A549 (cell line): ENCODE results near the gene LLGL2. TPM values are rescaled to one million over a fixed set of nuclear protein-coding genes. Genes with fewer than 3 reads are reported as not detected.
A peak's percentile ranks its signal among the peaks of the same experiment; 100 is the strongest.
"Not testable (repeated sequence)": the region's sequence is repeated elsewhere in the genome, so short reads cannot be mapped to it uniquely, and the experiment has no call there.

Experiments
- ATAC-seq, 2 experiments: fragments of 200-7000 bp in 1 of 2; fragments of >200 bp in 1 of 2; cut with Nextera tagmentation in 1 of 2; cut with Tn5 transposase in 1 of 2; 3 replicates each; pipeline versions ENCODE4 v1.8.0 to v1.9.1; 2018 to 2020; ENCODE audit warnings: mild to moderate bottlenecking in 1 of 2, moderate library complexity in 1 of 2
- CTCF ChIA-PET: fragments of 300-600 bp; sonication (Branson Sonifier 250); formaldehyde crosslinking; extraction: SDS; loops from one replicate; lab custom pipeline; 2021; ENCODE audit warnings: antibody characterized with exemption, inconsistent platforms; lab: Yijun Ruan, JAX
- POLR2A ChIA-PET: fragments of 350-600 bp; formaldehyde crosslinking; extraction: SDS; loops from one replicate; lab custom pipeline; 2021; ENCODE audit warnings: antibody characterized with exemption, inconsistent platforms; lab: Yijun Ruan, JAX
- DNase-seq, 2 experiments: peaks; one replicate each; pipeline versions ENCODE4 v3.0.0 to v3.0.0-alpha.2; 2011 to 2016; ENCODE audit warnings: low read depth in 1 of 2, low spot score in 1 of 2
- FAIRE-seq: peaks from 2 replicates; lab custom pipeline; 2011; peaks lifted over from hg19 to GRCh38; lab: Jason Lieb, UNC
- H3K27ac ChIP-seq, 2 experiments: fragments of >200 bp; sonication (Bioruptor Twin); formaldehyde crosslinking; 3 replicates each; pipeline ENCODE4 v1.5.1; 2016 to 2017
- H3K4me1 ChIP-seq: fragments of >200 bp; sonication (Bioruptor Twin); formaldehyde crosslinking; 3 replicates; pipeline ENCODE4 v1.6.1; 2016
- H3K4me2 ChIP-seq: fragments of >200 bp; sonication (Bioruptor Twin); formaldehyde crosslinking; 3 replicates; pipeline ENCODE4 v1.6.1; 2016
- H3K4me3 ChIP-seq: fragments of >200 bp; sonication (Bioruptor Twin); formaldehyde crosslinking; 3 replicates; pipeline ENCODE4 v1.5.1; 2016
- H3K9me3 ChIP-seq: fragments of >200 bp; sonication (Bioruptor Twin); formaldehyde crosslinking; 3 replicates; pipeline ENCODE4 v1.6.1; 2016
- CBX2 ChIP-seq: fragments of 200-600 bp; sonication (generic); IDR thresholded peaks from 2 replicates; pipeline ENCODE4 v1.6.1; 2016; ENCODE audit warnings: low read depth, mild to moderate bottlenecking, borderline replicate concordance
- CHD2 ChIP-seq: fragments of 150-350 bp; IDR thresholded peaks from 2 replicates; pipeline ENCODE4 v1.6.1; 2014; ENCODE audit warnings: low read length; ENCODE audit not compliant: partially characterized antibody
- FOSL2 ChIP-seq, 2 experiments: fragments of 450-650 bp in 1 of 2; fragments of >200 bp in 1 of 2; sonication (Bioruptor Twin) in 1 of 2; formaldehyde crosslinking; IDR thresholded peaks; 2 replicates each; pipeline versions ENCODE4 v1.5.0 to v1.6.1; 2016 to 2020; ENCODE audit warnings: mild to moderate bottlenecking in 1 of 2, moderate library complexity in 1 of 2
- GATA3 ChIP-seq: IDR thresholded peaks from 2 replicates; pipeline ENCODE4 v1.6.1; 2012; ENCODE audit warnings: borderline replicate concordance
- HDAC2 ChIP-seq: fragments of 200-600 bp; sonication (generic); IDR thresholded peaks from 2 replicates; pipeline ENCODE4 v1.6.1; 2016
- HOXA7 ChIP-seq: fragments of 250-450 bp; sonication (Bioruptor Pico); IDR thresholded peaks from 2 replicates; pipeline ENCODE4 v1.5.0; 2020; ENCODE audit warnings: mild to moderate bottlenecking, moderate library complexity
- HOXB5 ChIP-seq: fragments of 250-450 bp; sonication (Bioruptor Pico); IDR thresholded peaks from 2 replicates; pipeline ENCODE4 v1.5.0; 2020; ENCODE audit warnings: mild to moderate bottlenecking, moderate library complexity
- JUNB ChIP-seq: fragments of >200 bp; sonication (Bioruptor Twin); formaldehyde crosslinking; IDR thresholded peaks from 2 replicates; pipeline ENCODE4 v1.6.1; 2016
- KDM5A ChIP-seq: fragments of 200-600 bp; sonication (generic); IDR thresholded peaks from 2 replicates; pipeline ENCODE4 v1.6.1; 2016; ENCODE audit warnings: antibody characterized with exemption, mild to moderate bottlenecking
- POLR2A ChIP-seq: IDR thresholded peaks from 2 replicates; pipeline ENCODE4 v1.6.1; 2012; ENCODE audit warnings: mild to moderate bottlenecking, low read length
- RFX5 ChIP-seq: fragments of 450-650 bp; IDR thresholded peaks from 2 replicates; pipeline ENCODE4 v1.7.1; 2014; ENCODE audit warnings: antibody characterized with exemption, mild to moderate bottlenecking, moderate library complexity
- SREBF2 ChIP-seq: fragments of 450-650 bp; IDR thresholded peaks from 2 replicates; pipeline ENCODE4 v1.6.1; 2014; ENCODE audit warnings: mild to moderate bottlenecking, moderate library complexity
- ZC3H11A ChIP-seq: fragments of 450-650 bp; IDR thresholded peaks from 2 replicates; pipeline ENCODE4 v1.6.1; 2014; ENCODE audit warnings: antibody characterized with exemption, mild to moderate bottlenecking
- ZFP36 ChIP-seq: fragments of 450-650 bp; IDR thresholded peaks from 2 replicates; pipeline ENCODE4 v1.6.1; 2014; ENCODE audit warnings: borderline replicate concordance; ENCODE audit not compliant: partially characterized antibody
- WGBS: methylation state at CpG from one replicate; pipeline ENCODE4 v1.1.6; 2017; ENCODE audit errors: missing lambda C conversion rate; 5-methylcytosine and 5-hydroxymethylcytosine counted together
- polyA plus RNA-seq, 4 experiments: library from polyadenylated mRNA; depleted of rRNA in 3 of 4; stranded (reverse); fragments of >200 nt; fragmentation: RNase III in 1 of 4; extraction: RNeasy Plus Mini Kit Qiagen cat#74134 plus additional on column Dnase treatment in 1 of 4; gene quantifications; 2 replicates in 3 of 4; 3 replicates in 1 of 4; pipeline ENCODE4 v1.2.3, GENCODE V29; 2011 to 2017
- TF ChIP-seq, protein P1 (sequence below): fragments of 200-600 bp; sonication (generic); IDR thresholded peaks from 2 replicates; pipeline ENCODE4 v1.6.1; 2016; ENCODE audit warnings: antibody characterized with exemption, mild to moderate bottlenecking, moderate library complexity
- TF ChIP-seq, protein P2 (sequence below): fragments of 150-350 bp; IDR thresholded peaks from 2 replicates; pipeline ENCODE4 v1.6.1; 2014; ENCODE audit warnings: low read depth, mild to moderate bottlenecking, low read length
- TF ChIP-seq, protein P3 (sequence below): IDR thresholded peaks from 2 replicates; pipeline ENCODE4 v1.6.1; 2012
- TF ChIP-seq, protein P4 (sequence below): fragments of 450-650 bp; IDR thresholded peaks from 2 replicates; pipeline ENCODE4 v1.6.1; 2014; ENCODE audit warnings: antibody characterized with exemption
- TF ChIP-seq, protein P5 (sequence below): fragments of >200 bp; sonication (Bioruptor Twin); formaldehyde crosslinking; IDR thresholded peaks from 3 replicates; pipeline ENCODE4 v1.6.1; 2016

The LLGL2 gene
- polyA plus RNA-seq, 2 of the 4 experiments (the other 2 are of a cell fraction) = 18.9 to 35.0 TPM

DNA sequence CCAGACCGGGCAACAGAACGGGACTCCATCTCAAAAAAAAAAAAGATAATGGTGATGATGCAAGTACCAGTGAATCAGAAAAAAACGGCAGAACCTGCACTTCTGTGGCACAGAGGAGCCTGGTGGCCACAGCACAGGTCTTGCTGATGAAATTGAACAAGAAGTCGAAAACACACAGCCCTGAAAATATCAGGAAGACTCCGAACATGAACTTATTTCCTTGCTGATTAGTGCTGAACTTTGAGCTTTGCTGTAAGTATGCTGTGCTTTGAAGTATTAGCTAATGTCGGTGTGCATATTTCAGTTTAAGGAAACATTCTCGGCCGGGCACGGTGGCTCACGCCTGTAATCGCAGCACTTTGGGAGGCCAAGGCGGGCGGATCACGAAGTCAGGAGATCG, 51.2 kb downstream of the LLGL2 start:
- Histone ChIP-seq H3K4me2 (no peak overlapping the region), H3K27ac (no peak overlapping the region), H3K9me3 (no peaks in the 10 kb centered on the region), H3K4me3 (no peak overlapping the region), H3K4me1 (no peaks in the 10 kb centered on the region)
- WGBS = 80% methylated on average over 15 of the region's 15 CpGs
- ChIA-PET CTCF (interaction anchor here (0.6 to 1.9 kb wide), 4 partner anchors 11 to 304 kb away, joined by 3 to 4 read pairs (median 4); no protein-coding TSS in a partner anchor), POLR2A (no interaction called here)
- no peak for DNase-seq
- no peak for ATAC-seq
- no peak for TF ChIP-seq HOXA7 (CRISPR knock-in tag)
- no peak for TF ChIP-seq FOSL2 (IDR thresholded peaks at IDR 0.05)
- no peak for TF ChIP-seq FOSL2 (CRISPR knock-in tag; IDR thresholded peaks at IDR 0.05)
- TF ChIP-seq KDM5A = no peak
- no peak for TF ChIP-seq RFX5
- TF ChIP-seq, protein P1, sequence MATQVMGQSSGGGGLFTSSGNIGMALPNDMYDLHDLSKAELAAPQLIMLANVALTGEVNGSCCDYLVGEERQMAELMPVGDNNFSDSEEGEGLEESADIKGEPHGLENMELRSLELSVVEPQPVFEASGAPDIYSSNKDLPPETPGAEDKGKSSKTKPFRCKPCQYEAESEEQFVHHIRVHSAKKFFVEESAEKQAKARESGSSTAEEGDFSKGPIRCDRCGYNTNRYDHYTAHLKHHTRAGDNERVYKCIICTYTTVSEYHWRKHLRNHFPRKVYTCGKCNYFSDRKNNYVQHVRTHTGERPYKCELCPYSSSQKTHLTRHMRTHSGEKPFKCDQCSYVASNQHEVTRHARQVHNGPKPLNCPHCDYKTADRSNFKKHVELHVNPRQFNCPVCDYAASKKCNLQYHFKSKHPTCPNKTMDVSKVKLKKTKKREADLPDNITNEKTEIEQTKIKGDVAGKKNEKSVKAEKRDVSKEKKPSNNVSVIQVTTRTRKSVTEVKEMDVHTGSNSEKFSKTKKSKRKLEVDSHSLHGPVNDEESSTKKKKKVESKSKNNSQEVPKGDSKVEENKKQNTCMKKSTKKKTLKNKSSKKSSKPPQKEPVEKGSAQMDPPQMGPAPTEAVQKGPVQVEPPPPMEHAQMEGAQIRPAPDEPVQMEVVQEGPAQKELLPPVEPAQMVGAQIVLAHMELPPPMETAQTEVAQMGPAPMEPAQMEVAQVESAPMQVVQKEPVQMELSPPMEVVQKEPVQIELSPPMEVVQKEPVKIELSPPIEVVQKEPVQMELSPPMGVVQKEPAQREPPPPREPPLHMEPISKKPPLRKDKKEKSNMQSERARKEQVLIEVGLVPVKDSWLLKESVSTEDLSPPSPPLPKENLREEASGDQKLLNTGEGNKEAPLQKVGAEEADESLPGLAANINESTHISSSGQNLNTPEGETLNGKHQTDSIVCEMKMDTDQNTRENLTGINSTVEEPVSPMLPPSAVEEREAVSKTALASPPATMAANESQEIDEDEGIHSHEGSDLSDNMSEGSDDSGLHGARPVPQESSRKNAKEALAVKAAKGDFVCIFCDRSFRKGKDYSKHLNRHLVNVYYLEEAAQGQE = no peak
- no peak for FAIRE-seq

DNA sequence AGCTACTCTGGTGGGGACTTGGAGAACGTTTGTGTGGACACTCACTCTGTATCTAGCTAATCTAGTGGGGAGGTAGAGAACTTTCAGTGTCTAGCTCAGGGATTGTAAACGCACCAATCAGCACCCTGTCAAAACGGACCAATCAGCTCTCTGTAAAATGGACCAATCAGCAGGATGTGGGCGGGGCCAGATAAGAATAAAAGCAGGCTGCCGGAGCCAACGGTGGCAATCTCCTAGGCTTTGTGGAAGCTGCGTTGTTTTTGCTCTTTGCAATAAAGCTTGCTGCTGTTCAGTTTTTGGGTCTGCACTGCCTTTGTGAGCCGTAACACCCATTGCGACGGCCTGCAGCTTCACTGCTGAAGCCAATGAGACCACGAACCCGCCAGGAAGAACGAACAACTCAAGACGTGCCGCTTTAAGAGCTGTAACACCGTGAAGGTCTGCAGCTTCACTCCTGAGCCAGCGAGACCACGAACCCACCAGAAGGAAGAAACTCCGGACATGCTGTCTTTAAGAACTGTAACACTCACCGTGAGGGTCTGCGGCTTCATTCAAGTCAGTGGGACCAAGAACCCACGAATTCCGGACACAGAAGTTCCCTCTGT, 55.7 kb downstream of the LLGL2 start:
- H3K4me3 ChIP-seq, H3K27ac ChIP-seq, FAIRE-seq, ATAC-seq, H3K4me1 ChIP-seq, H3K4me2 ChIP-seq, POLR2A ChIA-PET, H3K9me3 ChIP-seq, DNase-seq: not testable (repeated sequence)
- WGBS = 79% methylated on average over 23 of the region's 23 CpGs
- CTCF ChIA-PET = interaction anchor here (0.9 to 29.9 kb wide), 10 partner anchors 8 to 166 kb away, joined by 3 to 926 read pairs (median 6); partner anchors contain the start of genes SMIM5 and TSEN54

DNA sequence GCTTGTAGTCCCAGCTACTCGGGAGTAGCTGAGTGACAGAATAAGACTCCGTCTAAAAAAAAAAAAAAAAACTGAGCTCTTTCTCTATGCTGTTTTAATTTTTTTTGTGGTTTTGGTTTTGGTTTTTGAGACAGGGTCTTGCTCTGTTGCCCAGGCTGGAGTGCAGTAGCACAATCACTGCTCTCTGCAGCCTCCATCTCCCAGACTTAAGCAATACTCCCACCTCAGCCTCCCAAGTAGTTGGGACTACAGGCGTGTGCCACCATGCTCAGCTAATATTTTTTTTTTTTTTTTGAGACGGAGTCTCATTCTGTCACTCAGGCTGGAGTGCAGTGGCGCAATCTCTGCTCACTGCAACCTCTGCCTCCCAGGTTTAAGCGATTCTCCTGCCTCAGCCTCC, 57.7 kb downstream of the LLGL2 start:
- H3K4me3 ChIP-seq, POLR2A ChIA-PET, ATAC-seq, FAIRE-seq, H3K9me3 ChIP-seq, H3K27ac ChIP-seq, DNase-seq, H3K4me1 ChIP-seq, H3K4me2 ChIP-seq: not testable (repeated sequence)
- WGBS = 81% methylated on average over 6 of the region's 6 CpGs
- CTCF ChIA-PET = interaction anchor here (0.6 to 29.9 kb wide), 11 partner anchors 8 to 344 kb away, joined by 3 to 926 read pairs (median 4); partner anchors contain the start of genes SMIM5 and TSEN54

DNA sequence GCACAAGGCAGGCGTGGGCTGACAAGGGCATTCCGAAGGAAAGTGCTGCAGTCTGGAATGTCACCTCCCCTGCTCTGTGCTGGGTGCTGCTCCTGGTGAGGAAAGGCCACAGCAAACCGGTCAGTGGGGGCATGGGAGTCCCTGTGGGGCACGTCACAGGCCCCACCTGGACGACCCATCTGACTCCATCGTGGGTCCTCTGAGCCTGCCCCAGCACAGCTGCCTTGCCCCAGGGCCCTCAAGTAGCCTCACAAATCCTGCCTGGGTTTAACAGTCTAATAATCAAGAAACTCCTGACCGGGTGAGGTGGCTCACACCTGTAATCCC, 59.3 kb downstream of the LLGL2 start:
- Histone ChIP-seq H3K4me3 (no peak overlapping the region), H3K27ac (peak overlapping the region in 1 of 2 experiments; percentile 51; a peak in 3 of 6 replicates), H3K4me1 (peaks cover 15% of the 10 kb centered on the region), H3K9me3 (no peaks in the 10 kb centered on the region), H3K4me2 (no peak overlapping the region)
- 82% methylated on average over 7 of the region's 7 CpGs for WGBS
- FAIRE-seq (no peak), ATAC-seq (peak in 1 of 2 experiments; percentile 9; a peak in 1 of 6 replicates), DNase-seq (no peak)
- POLR2A ChIA-PET = no interaction called here
- CTCF ChIA-PET = interaction anchor here (0.7 to 29.9 kb wide), 6 partner anchors 16 to 616 kb away, joined by 3 to 926 read pairs (median 11); partner anchors contain the start of genes SMIM5 and TSEN54
- TF ChIP-seq SREBF2 (no peak), CBX2 (no peak), HOXB5 (CRISPR knock-in tag) (no peak), CHD2 (no peak), ZC3H11A (no peak), JUNB (no peak), HDAC2 (no peak), ZFP36 (no peak), KDM5A (no peak), GATA3 (no peak), POLR2A (no peak)
- TF ChIP-seq, protein P2, sequence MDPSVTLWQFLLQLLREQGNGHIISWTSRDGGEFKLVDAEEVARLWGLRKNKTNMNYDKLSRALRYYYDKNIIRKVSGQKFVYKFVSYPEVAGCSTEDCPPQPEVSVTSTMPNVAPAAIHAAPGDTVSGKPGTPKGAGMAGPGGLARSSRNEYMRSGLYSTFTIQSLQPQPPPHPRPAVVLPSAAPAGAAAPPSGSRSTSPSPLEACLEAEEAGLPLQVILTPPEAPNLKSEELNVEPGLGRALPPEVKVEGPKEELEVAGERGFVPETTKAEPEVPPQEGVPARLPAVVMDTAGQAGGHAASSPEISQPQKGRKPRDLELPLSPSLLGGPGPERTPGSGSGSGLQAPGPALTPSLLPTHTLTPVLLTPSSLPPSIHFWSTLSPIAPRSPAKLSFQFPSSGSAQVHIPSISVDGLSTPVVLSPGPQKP = no peak
- TF ChIP-seq, protein P3, sequence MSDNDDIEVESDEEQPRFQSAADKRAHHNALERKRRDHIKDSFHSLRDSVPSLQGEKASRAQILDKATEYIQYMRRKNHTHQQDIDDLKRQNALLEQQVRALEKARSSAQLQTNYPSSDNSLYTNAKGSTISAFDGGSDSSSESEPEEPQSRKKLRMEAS = no peak
- TF ChIP-seq, protein P4, sequence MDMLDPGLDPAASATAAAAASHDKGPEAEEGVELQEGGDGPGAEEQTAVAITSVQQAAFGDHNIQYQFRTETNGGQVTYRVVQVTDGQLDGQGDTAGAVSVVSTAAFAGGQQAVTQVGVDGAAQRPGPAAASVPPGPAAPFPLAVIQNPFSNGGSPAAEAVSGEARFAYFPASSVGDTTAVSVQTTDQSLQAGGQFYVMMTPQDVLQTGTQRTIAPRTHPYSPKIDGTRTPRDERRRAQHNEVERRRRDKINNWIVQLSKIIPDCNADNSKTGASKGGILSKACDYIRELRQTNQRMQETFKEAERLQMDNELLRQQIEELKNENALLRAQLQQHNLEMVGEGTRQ = no peak
- TF ChIP-seq, protein P5, sequence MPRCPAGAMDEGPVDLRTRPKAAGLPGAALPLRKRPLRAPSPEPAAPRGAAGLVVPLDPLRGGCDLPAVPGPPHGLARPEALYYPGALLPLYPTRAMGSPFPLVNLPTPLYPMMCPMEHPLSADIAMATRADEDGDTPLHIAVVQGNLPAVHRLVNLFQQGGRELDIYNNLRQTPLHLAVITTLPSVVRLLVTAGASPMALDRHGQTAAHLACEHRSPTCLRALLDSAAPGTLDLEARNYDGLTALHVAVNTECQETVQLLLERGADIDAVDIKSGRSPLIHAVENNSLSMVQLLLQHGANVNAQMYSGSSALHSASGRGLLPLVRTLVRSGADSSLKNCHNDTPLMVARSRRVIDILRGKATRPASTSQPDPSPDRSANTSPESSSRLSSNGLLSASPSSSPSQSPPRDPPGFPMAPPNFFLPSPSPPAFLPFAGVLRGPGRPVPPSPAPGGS = no peak
